Pancreas (tissue), 10 donors: Measurements from ENCODE around the gene HSDL1. TPM values are rescaled to one million over a fixed set of nuclear protein-coding genes. Genes with fewer than 3 reads are reported as not detected.

Source experiments
- ATAC-seq, 4 donors: fragments of 200-7000 bp; cut with Tn5 transposase; one replicate each; pipeline versions ENCODE4 v1.8.0 to v1.9.1; 2020; ENCODE audit warnings: mild to moderate bottlenecking in 4 of 4, moderate library complexity in 4 of 4
- DNase-seq, 6 donors: peaks; one replicate each; pipeline ENCODE4 v3.0.0-alpha.2; 2020
- FAIRE-seq: peaks from 2 replicates; lab custom pipeline; 2012; peaks lifted over from hg19 to GRCh38; lab: Jason Lieb, UNC
- H3K27ac ChIP-seq, 4 donors: fragments of 200-600 bp; sonication (generic); 1 replicate in 3 of 4; 2 replicates in 1 of 4; pipeline versions ENCODE4 v1.5.0 to v1.8.0; 2020
- H3K27me3 ChIP-seq, 4 donors: fragments of 200-600 bp; one replicate each; pipeline ENCODE4 v1.8.0; 2021
- H3K36me3 ChIP-seq, 3 donors: fragments of 200-600 bp; sonication (generic) in 1 of 3; one replicate each; pipeline versions ENCODE4 v1.5.0 to v1.8.0; 2020 to 2021
- H3K4me1 ChIP-seq, 3 donors: fragments of 200-600 bp; one replicate each; pipeline ENCODE4 v1.8.0; 2021
- H3K4me3 ChIP-seq, 4 donors: fragments of 200-600 bp; sonication (generic) in 2 of 4; one replicate each; pipeline versions ENCODE4 v1.5.0 to v1.8.0; 2020 to 2021
- H3K9me3 ChIP-seq, 4 donors: fragments of 200-600 bp; one replicate each; pipeline ENCODE4 v1.8.0; 2021
- CTCF ChIP-seq, 4 donors: fragments of 200-600 bp; sonication (generic) in 3 of 4; IDR thresholded peaks; one replicate each; pipeline versions ENCODE4 v1.5.0 to v1.8.0; 2021; ENCODE audit warnings: antibody characterized with exemption in 4 of 4
- WGBS, 2 donors: extraction: QIAGEN DNeasy Blood & Tissue Kit; methylation state at CpG; one replicate each; pipeline ENCODE4 v1.1.7; 2013; 5-methylcytosine and 5-hydroxymethylcytosine counted together
- intact Hi-C, 3 donors: fragments of 100-400 bp; cut with DNase I; formaldehyde crosslinking; loops; one replicate each; pipeline versions ENCODE4 v1.11.1 to v1.14.2; 2022
- polyA plus RNA-seq, 2 donors: library from polyadenylated mRNA; stranded (reverse); fragments of 200-250 nt; gene quantifications; one replicate each; pipeline ENCODE4 v1.2.3, GENCODE V29; 2013
- total RNA-seq, 6 donors: library from RNA; stranded (reverse); fragmentation: NEBNext Ultra II Directional in 4 of 6; extraction: Animal tissue kit (Norgen Biotek cat#: 25700) in 4 of 6; gene quantifications; one replicate each; pipeline versions ENCODE4 v1.2.1 to v1.2.4, GENCODE V29; 2021 to 2023
- donor health status: healthy with polysubstance abuse.
- donor health status: DM: no; HTN: no; CAD: no; lungs with moderate emphysema.
- donor health status: DM: no; HTN: no; CAD: no.
- donor health status: control.
- donor health status: control.
- donor health status: Bipolar disorder and iron deficiency.
- donor health status: DM: yes; HTN: yes; CAD: no.
- donor health status: DM: no; HTN: no; CAD: no.
- donor health status: DM: no; HTN: no; CAD: no.
- donor health status: DM: yes; HTN: yes; CAD: no.

The HSDL1 gene
- total and polyA plus RNA-seq, 8 donors = 4.2 to 14.5 (median 7.1) TPM

- Histone ChIP-seq H3K27ac (no peak overlapping the region), H3K36me3 (no peaks in the 10 kb centered on the region), H3K4me1 (no peaks in the 10 kb centered on the region), H3K27me3 (no peaks in the 10 kb centered on the region), H3K4me3 (no peak overlapping the region), H3K9me3 (no peaks in the 10 kb centered on the region)
- DNase-seq = no peak
- 86 to 90% methylated on average over 7 of the region's 7 CpGs for WGBS, 2 donors
- intact Hi-C loops = no loop called here
- no peak for FAIRE-seq
- no peak for TF ChIP-seq CTCF (IDR thresholded peaks at IDR 0.05)
- ATAC-seq = no peak
Observed at GRCh38 chr16:84137769-84138357, 7.1 kb downstream of the HSDL1 start.

GRCh38 chr16:84137287-84137686, 7.7 kb downstream of the HSDL1 start:
- H3K9me3 ChIP-seq = no peaks in the 10 kb centered on the region
- no peak overlapping the region for H3K27ac ChIP-seq
- ATAC-seq (no peak), DNase-seq (no peak), FAIRE-seq (no peak)
- WGBS, 2 donors = 84 to 93% methylated on average over 8 of the region's 8 CpGs
- H3K4me3 ChIP-seq = no peak overlapping the region
- no peaks in the 10 kb centered on the region for H3K4me1 ChIP-seq
- intact Hi-C loops = no loop called here
- H3K27me3 ChIP-seq = no peaks in the 10 kb centered on the region
- no peaks in the 10 kb centered on the region for H3K36me3 ChIP-seq
- no peak for TF ChIP-seq CTCF (IDR thresholded peaks at IDR 0.05)

- FAIRE-seq = no peak
- intact Hi-C loops = no loop called here
Observed at GRCh38 chr16:84136331-84137125, 8.4 kb downstream of the HSDL1 start.

GRCh38 chr16:84132527-84133285, 12.3 kb downstream of the HSDL1 start:
- Histone ChIP-seq H3K27me3 (no peaks in the 10 kb centered on the region), H3K36me3 (peaks cover 0 to 8% (median 0%) of the 10 kb centered on the region in 3 donors), H3K27ac (no peak overlapping the region), H3K4me3 (no peak overlapping the region), H3K4me1 (no peaks in the 10 kb centered on the region), H3K9me3 (no peaks in the 10 kb centered on the region)
- no peak for TF ChIP-seq CTCF (IDR thresholded peaks at IDR 0.05)
- WGBS, 2 donors = 85 to 87% methylated on average over 7 of the region's 7 CpGs
- intact Hi-C loops = no loop called here
- ATAC-seq (no peak), FAIRE-seq (no peak), DNase-seq (no peak)

More at GRCh38 chr16:84136331-84137125, 8.4 kb downstream of the HSDL1 start:
- Histone ChIP-seq H3K27ac (no peak overlapping the region), H3K27me3 (no peaks in the 10 kb centered on the region), H3K36me3 (no peaks in the 10 kb centered on the region), H3K4me3 (no peak overlapping the region), H3K9me3 (no peaks in the 10 kb centered on the region), H3K4me1 (no peaks in the 10 kb centered on the region)
- TF ChIP-seq CTCF (IDR thresholded peaks at IDR 0.05) = no peak
- DNase-seq (no peak), ATAC-seq (no peak)
- WGBS, 2 donors = 88 to 89% methylated on average over 11 of the region's 11 CpGs
